OCI-LY3 (cell line): ENCODE measurements around the gene BLOC1S1.

ENCODE experiments used
- CTCF ChIP-seq: fragments of 200-600, 300-600 bp; sonication (generic); IDR thresholded peaks from 2 replicates; pipeline ENCODE4 v1.5.1; 2014; ENCODE audit warnings: antibody characterized with exemption, low read length, low read depth
- EZH2phosphoT487 ChIP-seq: fragments of 200-600 bp; shearing (Covaris generic); IDR thresholded peaks from 2 replicates; pipeline ENCODE4 v1.6.1; 2018; ENCODE audit warnings: antibody characterized with exemption, mixed run types, low read depth

DNA sequence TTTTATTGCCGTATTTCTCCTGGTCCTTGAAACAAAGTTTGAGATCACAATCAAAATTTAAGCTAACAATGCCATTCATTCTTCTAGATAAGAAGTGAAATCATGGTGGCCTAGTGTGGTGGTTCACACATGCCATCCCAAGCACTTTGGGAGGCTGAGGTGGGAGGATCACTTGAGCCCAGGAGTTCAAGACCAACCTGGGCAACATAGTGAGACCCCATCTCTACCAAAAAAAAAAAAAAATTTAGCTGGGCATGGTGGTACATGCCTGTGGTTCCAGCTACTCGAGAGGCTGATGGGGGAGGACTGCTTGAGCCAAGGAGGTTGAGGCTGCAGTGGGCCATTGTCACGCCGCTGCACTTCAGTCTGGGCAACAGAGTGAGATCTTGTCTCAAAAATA is 51.3 kb downstream of the BLOC1S1 start:
- no peak for TF ChIP-seq CTCF
- TF ChIP-seq EZH2phosphoT487 = no peak
